Fibroblast of lung (primary cell): ENCODE measurements around the gene HS3ST2. TPM values are rescaled to one million over a fixed set of nuclear protein-coding genes. Genes with fewer than 3 reads are reported as not detected.
"Not testable (repeated sequence)": the region's sequence is repeated elsewhere in the genome, so short reads cannot be mapped to it uniquely, and the experiment has no call there.

Experiments used
- DNase-seq, 2 donors: peaks; one replicate each; pipeline versions ENCODE4 v3.0.0 to v3.0.0-alpha.2; 2010; ENCODE audit warnings: low read depth in 2 of 2
- H2AFZ ChIP-seq: 2 replicates; pipeline ENCODE4 v1.5.1; 2012; ENCODE audit warnings: low read length, control low read depth, inconsistent platforms
- H3K27ac ChIP-seq: 2 replicates; pipeline ENCODE4 v1.5.1; 2011; ENCODE audit warnings: low read length, control low read depth; ENCODE audit not compliant: insufficient read depth
- H3K27me3 ChIP-seq: 2 replicates; pipeline ENCODE4 v1.5.1; 2011; ENCODE audit warnings: mild to moderate bottlenecking, low read length; ENCODE audit not compliant: control insufficient read depth, insufficient read depth
- H3K36me3 ChIP-seq: 2 replicates; pipeline ENCODE4 v1.5.1; 2011; ENCODE audit warnings: low read length; ENCODE audit not compliant: control insufficient read depth, insufficient read depth
- H3K4me1 ChIP-seq: 2 replicates; pipeline ENCODE4 v1.5.1; 2011; ENCODE audit warnings: low read length; ENCODE audit not compliant: control insufficient read depth, insufficient read depth; ENCODE audit errors: extremely low read depth
- H3K4me2 ChIP-seq: 2 replicates; pipeline ENCODE4 v1.5.1; 2011; ENCODE audit warnings: low read length, control low read depth; ENCODE audit not compliant: insufficient read depth; ENCODE audit errors: extremely low read depth
- H3K4me3 ChIP-seq, 4 experiments: fragments of 200-600 bp in 1 of 4; sonication (generic) in 1 of 4; replicated peaks in 1 of 4; 2 replicates each; pipeline ENCODE4 v1.5.1; 2011 to 2016; ENCODE audit warnings: low read length in 4 of 4, low read depth in 3 of 4, mild to moderate bottlenecking in 3 of 4, control low read depth in 2 of 4, inconsistent platforms in 1 of 4, mixed read lengths in 1 of 4; ENCODE audit not compliant: insufficient read depth in 1 of 4; ENCODE audit errors: control extremely low read depth in 1 of 4
- H3K79me2 ChIP-seq: 2 replicates; pipeline ENCODE4 v1.5.1; 2012; ENCODE audit warnings: mild to moderate bottlenecking, low read length, inconsistent platforms; ENCODE audit not compliant: control insufficient read depth, insufficient read depth
- H3K9ac ChIP-seq: 2 replicates; pipeline ENCODE4 v1.5.1; 2011; ENCODE audit warnings: mild to moderate bottlenecking, low read length, control low read depth; ENCODE audit not compliant: insufficient read depth
- H3K9me3 ChIP-seq: 2 replicates; pipeline ENCODE4 v1.5.1; 2012; ENCODE audit warnings: low read depth, low read length; ENCODE audit not compliant: control insufficient read depth, insufficient read depth
- H4K20me1 ChIP-seq: 2 replicates; pipeline ENCODE4 v1.5.1; 2011; ENCODE audit warnings: low read length; ENCODE audit not compliant: control insufficient read depth, insufficient read depth; ENCODE audit errors: extremely low read depth
- CTCF ChIP-seq, 2 donors: IDR thresholded peaks in 1 of 2; conservative IDR thresholded peaks in 1 of 2; 1 replicate in 1 of 2; 2 replicates in 1 of 2; pipeline ENCODE4 v1.5.1; 2011 to 2012; ENCODE audit warnings: low read length in 2 of 2, control low read depth in 1 of 2, inconsistent platforms in 1 of 2, low read depth in 1 of 2, mild to moderate bottlenecking in 1 of 2
- EZH2 ChIP-seq: IDR thresholded peaks from 2 replicates; pipeline ENCODE4 v1.5.1; 2012; ENCODE audit warnings: low read length, control low read depth, mild to moderate bottlenecking; ENCODE audit errors: missing control alignments
- polyA plus RNA-seq, 2 donors: library from polyadenylated mRNA; depleted of rRNA in 1 of 2; stranded (reverse) in 1 of 2; unstranded in 1 of 2; fragments of >200 nt; gene quantifications; 2 replicates each; pipeline ENCODE4 v1.2.1, GENCODE V29; 2011 to 2012; ENCODE audit warnings: missing spikeins in 1 of 2
- total RNA-seq: library from RNA; depleted of rRNA; stranded (reverse); fragments of >200 nt; gene quantifications from 2 replicates; pipeline ENCODE4 v1.2.1, GENCODE V29; 2014

HS3ST2 gene
- total and polyA plus RNA-seq, 2 donors (not counting 1 experiment from before 2014, with no cell fraction given): not detected

DNA sequence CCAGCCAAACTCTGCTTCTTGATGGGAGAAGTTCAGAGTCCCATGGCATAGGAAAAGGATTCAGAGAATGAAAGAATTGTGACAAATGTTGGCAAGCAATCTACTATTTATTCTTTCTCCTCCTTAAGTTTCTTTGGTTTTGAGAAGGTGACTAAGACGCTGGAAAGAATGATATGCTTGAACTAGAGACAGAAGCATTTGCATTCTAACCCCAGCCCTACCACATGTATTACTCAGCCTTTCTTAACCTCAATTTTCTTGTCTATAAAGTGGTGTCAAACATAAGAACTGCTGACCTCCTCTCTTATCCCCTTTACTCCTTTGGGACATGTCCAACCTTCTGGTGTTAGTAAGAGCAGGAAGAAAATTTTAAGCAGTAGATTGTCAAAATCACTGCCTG is 124.7 kb downstream of the HS3ST2 start:
- Histone ChIP-seq H3K9ac (no peak overlapping the region), H3K36me3 (no peaks in the 10 kb centered on the region), H3K9me3 (no peaks in the 10 kb centered on the region), H3K27ac (no peak overlapping the region), H3K4me1 (no peaks in the 10 kb centered on the region), H3K4me2 (no peak overlapping the region), H4K20me1 (no peaks in the 10 kb centered on the region), H2AFZ (no peak overlapping the region), H3K27me3 (no peaks in the 10 kb centered on the region), H3K79me2 (no peaks in the 10 kb centered on the region), H3K4me3 (no peak overlapping the region)
- peak in 1 of 2 donors; percentile 6 for DNase-seq
- TF ChIP-seq CTCF (conservative IDR thresholded peaks at IDR 0.05 in 1 of 2, IDR thresholded peaks at IDR 0.05 in 1 of 2; ENCODE audit: low read depth in 1 of 2, low read length in 2 of 2) (no peak), EZH2 (no peak)

GRCh38 chr16:22939744-22940363 is 125.9 kb downstream of the HS3ST2 start:
- H2AFZ ChIP-seq, H3K4me2 ChIP-seq, H3K36me3 ChIP-seq, H3K9me3 ChIP-seq, H3K79me2 ChIP-seq, H3K4me1 ChIP-seq, H3K27ac ChIP-seq, H3K9ac ChIP-seq, H3K27me3 ChIP-seq, DNase-seq, H4K20me1 ChIP-seq, H3K4me3 ChIP-seq: not testable (repeated sequence)

GRCh38 chr16:22941970-22942501 is 128.1 kb downstream of the HS3ST2 start:
- Histone ChIP-seq H2AFZ (no peak overlapping the region), H3K79me2 (no peaks in the 10 kb centered on the region), H3K36me3 (no peaks in the 10 kb centered on the region), H3K4me2 (no peak overlapping the region), H3K27ac (no peak overlapping the region), H3K9me3 (no peaks in the 10 kb centered on the region), H3K27me3 (no peaks in the 10 kb centered on the region), H4K20me1 (peaks cover 2% of the 10 kb centered on the region), H3K4me3 (no peak overlapping the region), H3K9ac (no peak overlapping the region), H3K4me1 (no peaks in the 10 kb centered on the region)
- no peak for DNase-seq
- TF ChIP-seq CTCF (conservative IDR thresholded peaks at IDR 0.05 in 1 of 2, IDR thresholded peaks at IDR 0.05 in 1 of 2; ENCODE audit: low read depth in 1 of 2, low read length in 2 of 2) (no peak), EZH2 (no peak)
